Psoas muscle (tissue), 8 donors: ENCODE data around the gene AVPR2. TPM values are rescaled to one million over a fixed set of nuclear protein-coding genes. Genes with fewer than 3 reads are reported as not detected.
A peak's percentile ranks its signal among the peaks of the same experiment; 100 is the strongest.

Experiments
- ATAC-seq, 4 donors: fragments of 200-7000 bp; cut with Tn5 transposase; one replicate each; pipeline ENCODE4 v1.9.1; 2020; ENCODE audit warnings: moderate library complexity in 3 of 4, mild to moderate bottlenecking in 2 of 4
- DNase-seq, 2 donors: peaks; one replicate each; pipeline ENCODE4 v3.0.0-alpha.2; 2020
- H3K27ac ChIP-seq: fragments of 200-600 bp; one replicate; pipeline ENCODE4 v1.8.0; 2022
- H3K27me3 ChIP-seq, 3 donors: fragments of 200-600 bp in 1 of 3; one replicate each; pipeline versions ENCODE4 v1.6.1 to v1.8.0; 2013 to 2022; ENCODE audit warnings: low read length in 2 of 3, mild to moderate bottlenecking in 2 of 3, moderate library complexity in 1 of 3; ENCODE audit not compliant: insufficient read depth in 3 of 3
- H3K36me3 ChIP-seq, 2 donors: fragments of 200-600 bp in 1 of 2; one replicate each; pipeline versions ENCODE4 v1.6.1 to v1.8.0; 2013 to 2022; ENCODE audit warnings: low read depth in 1 of 2, mild to moderate bottlenecking in 1 of 2, moderate library complexity in 1 of 2; ENCODE audit not compliant: insufficient read depth in 1 of 2
- H3K4me1 ChIP-seq: fragments of 200-600 bp; one replicate; pipeline ENCODE4 v1.8.0; 2022
- H3K4me3 ChIP-seq: fragments of 200-600 bp; one replicate; pipeline ENCODE4 v1.8.0; 2022; ENCODE audit warnings: mild to moderate bottlenecking
- H3K9me3 ChIP-seq: fragments of 200-600 bp; one replicate; pipeline ENCODE4 v1.8.0; 2022
- CTCF ChIP-seq: fragments of 200-600 bp; IDR thresholded peaks from one replicate; pipeline ENCODE4 v1.8.0; 2022; ENCODE audit warnings: antibody characterized with exemption
- WGBS, 3 donors: extraction: QIAGEN DNeasy Blood & Tissue Kit; methylation state at CpG; one replicate each; pipeline versions ENCODE4 v1.1.6 to v1.1.7; 2013; 5-methylcytosine and 5-hydroxymethylcytosine counted together
- intact Hi-C, 2 donors: fragments of 100-400 bp; cut with DNase I; formaldehyde crosslinking; loops; one replicate each; pipeline versions ENCODE4 v1.11.0 to v1.14.2; 2022
- polyA plus RNA-seq, 3 donors: library from polyadenylated mRNA; stranded (reverse); fragments of 200-250 nt; gene quantifications; one replicate each; pipeline ENCODE4 v1.2.3, GENCODE V29; 2013
- total RNA-seq, 4 donors: library from RNA; stranded (reverse); fragmentation: NEBNext Ultra II Directional in 2 of 4; extraction: Animal tissue kit (Norgen Biotek cat#: 25700) in 2 of 4; gene quantifications; one replicate each; pipeline versions ENCODE4 v1.2.1 to v1.2.4, GENCODE V29; 2021 to 2023
- donor health status: healthy with polysubstance abuse.
- donor health status: DM: no; HTN: no; CAD: no; lungs with moderate emphysema.
- donor health status: Bipolar disorder and iron deficiency.
- donor health status: healthy.
- donor health status: DM: yes; HTN: yes; CAD: no.
- donor health status: DM: no; HTN: no; CAD: no.
- donor health status: DM: no; HTN: no; CAD: no.
- donor health status: DM: yes; HTN: yes; CAD: no.

AVPR2 gene
- total and polyA plus RNA-seq, 7 donors, result 1.3 to 4.8 (median 2.1) TPM

- 30 to 42% (median 37%) methylated on average over 5 to 7 of the region's 7 CpGs for WGBS, 3 donors
- no peak for ATAC-seq
- no peaks in the 10 kb centered on the region for H3K4me1 ChIP-seq
- TF ChIP-seq CTCF, result no peak
- H3K27ac ChIP-seq, result no peak overlapping the region
- no peak for DNase-seq
- intact Hi-C loops, result no loop called here
- H3K4me3 ChIP-seq, result no peak overlapping the region
- no peaks in the 10 kb centered on the region for H3K36me3 ChIP-seq
- no peaks in the 10 kb centered on the region for H3K9me3 ChIP-seq
- peaks cover 0 to 47% (median 0%) of the 10 kb centered on the region in 3 donors for H3K27me3 ChIP-seq
Measured at GRCh38 chrX:153873282-153874084, 31.0 kb upstream of the AVPR2 start.

- no peak for TF ChIP-seq CTCF
- Histone ChIP-seq H3K27me3 (peaks cover 0 to 50% (median 0%) of the 10 kb centered on the region in 3 donors), H3K27ac (no peak overlapping the region), H3K4me3 (no peak overlapping the region), H3K36me3 (no peaks in the 10 kb centered on the region), H3K9me3 (no peaks in the 10 kb centered on the region), H3K4me1 (no peaks in the 10 kb centered on the region)
- intact Hi-C loops, result no loop called here
- 49 to 81% (median 51%) methylated on average over 2 to 3 of the region's 3 CpGs for WGBS, 3 donors
- ATAC-seq (no peak), DNase-seq (no peak)
Measured at GRCh38 chrX:153874085-153874365, 30.4 kb upstream of the AVPR2 start.

- intact Hi-C loops, result no loop called here
- ATAC-seq (no peak), DNase-seq (no peak)
- TF ChIP-seq CTCF, result no peak
- Histone ChIP-seq H3K4me3 (no peak overlapping the region), H3K27me3 (peaks cover 0 to 53% (median 0%) of the 10 kb centered on the region in 3 donors), H3K9me3 (no peaks in the 10 kb centered on the region), H3K4me1 (no peaks in the 10 kb centered on the region), H3K27ac (no peak overlapping the region), H3K36me3 (no peaks in the 10 kb centered on the region)
- WGBS, 3 donors, result 83 to 86% (median 83%) methylated on average over 10 to 13 of the region's 13 CpGs
Measured at GRCh38 chrX:153874366-153875125, 29.9 kb upstream of the AVPR2 start.

- Histone ChIP-seq H3K27me3 (peaks cover 0 to 54% (median 3%) of the 10 kb centered on the region in 3 donors), H3K4me1 (no peaks in the 10 kb centered on the region), H3K27ac (no peak overlapping the region), H3K9me3 (no peaks in the 10 kb centered on the region), H3K36me3 (no peaks in the 10 kb centered on the region), H3K4me3 (no peak overlapping the region)
- peak; percentile 74 to 85 (median 76) for ATAC-seq
- DNase-seq, result peak; percentile 38 to 67
- 0 to 6% (median 2%) methylated on average over 7 to 41 of the region's 42 CpGs for WGBS, 3 donors
- intact Hi-C loops, result no loop called here
- TF ChIP-seq CTCF, result no peak
Measured at GRCh38 chrX:153875391-153876111, 28.9 kb upstream of the AVPR2 start.
